GM19193 (cell line): ENCODE data around the gene DUSP16.

Experiments used
- POLR2A ChIP-seq: IDR thresholded peaks from 4 replicates; pipeline ENCODE4 v1.6.1; 2011; ENCODE audit not compliant: insufficient read depth, insufficient read length; ENCODE audit errors: extremely low read depth

DUSP16 gene

DNA sequence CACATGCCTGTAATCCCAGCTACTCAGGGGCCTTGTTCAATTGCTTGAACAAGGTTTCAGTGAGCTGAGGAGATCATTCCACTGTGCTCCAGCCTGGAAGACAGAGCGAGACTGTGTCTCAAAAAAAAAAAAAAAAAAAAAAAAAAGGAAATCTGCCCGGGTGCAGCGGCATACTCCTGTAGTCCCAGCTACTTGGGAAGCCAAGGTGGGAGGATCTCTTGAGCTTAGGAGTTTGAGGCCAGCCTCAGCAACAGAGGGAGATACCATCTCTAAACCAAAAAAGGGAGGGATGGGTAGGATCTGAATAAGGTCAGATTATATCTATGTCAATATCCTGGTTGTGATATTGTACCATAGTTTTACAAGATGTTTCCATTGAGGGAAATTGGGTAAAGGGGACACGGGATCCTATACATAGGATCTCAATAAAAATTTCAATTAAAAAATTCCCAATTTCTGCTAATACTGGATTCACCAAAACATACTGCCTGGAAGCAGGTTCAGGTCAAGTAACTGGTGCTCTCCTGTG lies 129.4 kb downstream of the DUSP16 start:
- no peak for TF ChIP-seq POLR2A

DNA sequence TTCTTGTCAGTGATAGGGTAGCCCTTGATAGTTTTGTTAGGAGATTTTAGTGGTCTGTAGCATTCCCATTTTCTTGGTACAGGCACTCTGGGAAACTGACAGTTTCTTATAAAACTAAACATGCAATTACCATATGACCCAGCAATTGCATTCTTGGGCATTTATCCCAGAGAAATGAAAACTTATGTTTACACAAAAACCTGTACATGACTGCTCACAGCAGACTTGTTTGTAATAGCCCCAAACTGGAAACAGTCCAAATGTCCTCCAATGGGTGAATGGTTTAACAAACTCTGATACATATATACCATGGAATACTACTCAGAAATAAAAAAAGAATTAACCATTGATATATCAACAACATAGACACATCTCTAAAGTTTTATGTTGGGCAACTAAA lies 130.3 kb downstream of the DUSP16 start:
- TF ChIP-seq POLR2A, result no peak

GRCh38 chr12:12428961-12429657 lies 133.6 kb downstream of the DUSP16 start:
- TF ChIP-seq POLR2A, result no peak

DNA sequence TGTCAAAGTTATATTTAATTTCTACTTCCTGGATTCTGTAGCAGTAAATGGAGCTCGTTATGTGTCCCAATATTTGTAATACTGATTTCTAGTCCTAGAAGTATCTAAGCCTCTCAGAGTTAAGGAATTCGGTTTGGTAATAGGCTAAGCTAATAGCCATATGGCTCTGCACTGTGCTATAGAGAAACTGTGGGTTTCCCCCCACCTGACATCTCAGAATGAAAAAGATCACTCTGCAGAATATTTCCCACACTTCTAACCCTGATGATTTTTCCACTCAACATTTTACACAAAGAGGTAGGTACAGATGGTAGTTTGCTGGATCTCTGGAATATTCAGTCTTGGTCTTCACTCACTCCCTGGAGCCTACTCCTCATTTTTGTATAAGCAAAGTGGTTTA lies 134.6 kb downstream of the DUSP16 start:
- TF ChIP-seq POLR2A, result no peak

DNA sequence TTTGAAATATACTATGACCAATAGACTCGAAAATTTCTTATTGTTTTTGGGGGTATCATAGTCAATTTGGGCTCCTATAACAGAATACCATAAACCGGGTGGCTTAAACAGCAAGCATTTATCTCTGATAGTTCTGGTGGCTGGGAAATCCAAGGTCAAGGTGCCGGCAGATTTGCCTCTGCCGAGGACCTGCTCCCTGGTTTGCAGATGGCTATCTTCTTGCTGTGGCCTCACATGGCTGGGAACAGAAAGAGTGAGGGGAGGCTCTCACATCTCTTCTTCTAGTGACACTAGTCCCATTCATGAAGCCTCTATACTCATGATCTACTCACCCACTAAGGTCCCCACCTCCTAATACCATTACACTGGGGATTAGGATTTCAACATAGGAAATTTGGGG lies 135.1 kb downstream of the DUSP16 start:
- no peak for TF ChIP-seq POLR2A

DNA sequence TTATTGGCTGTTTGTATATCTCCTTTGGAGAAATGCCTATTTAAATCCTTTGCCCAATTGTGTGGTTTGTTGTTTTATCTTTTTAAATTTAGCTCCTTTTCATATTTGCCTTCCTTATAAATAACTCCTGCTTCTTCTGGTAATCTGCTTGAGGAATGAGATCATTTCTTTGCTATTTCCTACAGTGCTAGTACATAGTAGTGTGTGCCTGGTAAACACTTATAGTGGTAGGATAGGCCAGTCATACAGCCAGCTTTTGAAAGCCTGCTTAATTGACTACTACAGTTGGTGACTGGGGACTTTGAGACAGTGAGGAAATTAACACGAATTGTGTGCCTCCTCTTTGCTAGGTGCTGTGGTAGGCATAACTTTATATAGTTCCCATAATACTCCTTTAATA lies 137.0 kb downstream of the DUSP16 start:
- TF ChIP-seq POLR2A, result no peak

DNA sequence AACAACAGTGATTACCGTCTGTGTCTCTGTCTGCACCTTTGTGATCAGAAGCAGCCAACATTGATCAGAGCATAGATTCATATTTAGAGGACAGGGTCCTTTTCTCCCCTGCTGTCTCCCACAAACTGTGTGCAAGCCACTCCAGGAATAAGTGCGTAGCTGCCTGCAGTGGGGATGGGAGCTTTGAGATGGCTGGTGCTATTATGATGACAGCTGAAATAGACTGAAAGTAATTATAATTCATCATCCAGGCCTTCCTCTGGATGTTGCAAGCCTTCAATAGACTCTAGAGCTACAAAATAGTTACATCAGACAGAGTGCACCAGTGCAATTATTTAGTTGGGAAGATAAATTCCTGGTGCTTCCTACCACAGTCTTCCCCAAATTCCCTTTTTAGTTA lies 137.7 kb downstream of the DUSP16 start:
- no peak for TF ChIP-seq POLR2A
